ENCODE data around the gene FARP2.
"Not testable (repeated sequence)": the region's sequence is repeated elsewhere in the genome, so short reads cannot be mapped to it uniquely, and the experiment has no call there.

FARP2 gene

GRCh38 chr2:241355983-241356870 is at the start of gene FARP2:
FARP2 (plus strand) TSS chr2:241356285; CDS start chr2:241373108, 16,823 bp downstream.
- DNase-seq: peak; percentile 69 to 100 (median 99)

GRCh38 chr2:241307055-241307454 is 49.0 kb upstream of the FARP2 start:
- no peak for DNase-seq

- DNase-seq: no peak
Measured at GRCh38 chr2:241308267-241308666, 47.8 kb upstream of the FARP2 start.

DNA sequence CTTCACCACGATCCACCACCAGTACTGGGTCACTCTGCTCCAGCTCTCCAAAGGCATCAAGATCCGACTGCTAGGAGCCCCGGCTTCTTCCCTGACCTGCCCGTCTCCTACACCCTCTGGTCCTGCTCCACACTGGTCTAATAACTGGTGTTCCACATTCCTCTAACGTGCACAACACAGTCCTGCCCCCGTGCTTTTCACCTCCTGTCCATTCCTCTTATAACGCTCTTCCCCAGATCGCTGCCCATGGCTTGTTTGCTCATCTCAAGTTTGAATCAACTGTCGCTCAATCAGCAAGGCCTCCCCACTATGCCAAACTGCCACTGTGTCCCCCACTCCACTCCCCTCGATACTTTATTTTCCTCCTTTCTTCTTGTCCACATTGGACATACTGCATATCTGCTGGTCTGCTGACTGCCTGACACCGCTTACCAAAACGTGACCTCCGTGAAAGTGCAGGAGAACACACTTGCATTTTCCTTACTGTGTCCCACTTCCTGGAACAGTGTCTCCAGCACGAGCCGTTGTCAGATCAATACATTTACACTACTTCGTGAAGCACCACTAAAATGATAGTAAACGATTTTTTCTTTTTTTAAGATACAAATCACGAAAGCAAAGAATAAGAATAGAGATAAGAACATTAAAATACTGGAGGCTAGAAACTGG is 47.1 kb upstream of the FARP2 start:
- DNase-seq: no peak

GRCh38 chr2:241309684-241310117 is 46.4 kb upstream of the FARP2 start:
- no peak for DNase-seq

DNA sequence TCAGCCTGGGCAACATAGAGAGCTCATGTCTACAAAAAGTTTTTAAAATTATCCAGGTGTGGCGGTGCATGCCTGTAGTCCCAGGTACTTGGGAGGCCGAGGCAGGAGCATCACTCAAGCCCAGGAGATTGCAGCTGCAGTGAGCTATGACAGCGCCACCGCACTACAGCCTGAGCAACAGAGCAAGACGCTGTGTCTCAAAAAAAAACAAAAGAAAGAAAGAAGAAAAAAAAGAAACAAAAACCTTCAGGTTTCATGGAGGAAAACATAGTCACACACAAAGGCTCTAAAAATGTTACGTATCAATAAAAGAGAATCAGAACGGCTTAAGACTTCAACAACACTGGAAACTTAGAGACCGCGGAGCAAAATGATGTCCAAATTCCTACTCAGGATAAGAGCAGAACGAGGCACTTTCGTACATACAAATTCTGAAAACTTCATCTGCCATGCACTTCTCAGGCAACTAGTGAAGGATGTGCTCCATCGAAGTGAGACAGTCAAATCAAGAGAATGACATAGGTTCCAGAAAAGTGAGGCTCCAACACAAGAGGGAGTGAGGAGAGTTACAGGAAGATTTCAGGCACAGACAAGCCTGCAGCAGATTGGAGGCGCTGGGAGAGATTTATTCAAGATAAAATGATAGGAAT is 45.0 kb upstream of the FARP2 start:
- no peak for DNase-seq

GRCh38 chr2:241312082-241312481 is 44.0 kb upstream of the FARP2 start:
- no peak for DNase-seq

DNA sequence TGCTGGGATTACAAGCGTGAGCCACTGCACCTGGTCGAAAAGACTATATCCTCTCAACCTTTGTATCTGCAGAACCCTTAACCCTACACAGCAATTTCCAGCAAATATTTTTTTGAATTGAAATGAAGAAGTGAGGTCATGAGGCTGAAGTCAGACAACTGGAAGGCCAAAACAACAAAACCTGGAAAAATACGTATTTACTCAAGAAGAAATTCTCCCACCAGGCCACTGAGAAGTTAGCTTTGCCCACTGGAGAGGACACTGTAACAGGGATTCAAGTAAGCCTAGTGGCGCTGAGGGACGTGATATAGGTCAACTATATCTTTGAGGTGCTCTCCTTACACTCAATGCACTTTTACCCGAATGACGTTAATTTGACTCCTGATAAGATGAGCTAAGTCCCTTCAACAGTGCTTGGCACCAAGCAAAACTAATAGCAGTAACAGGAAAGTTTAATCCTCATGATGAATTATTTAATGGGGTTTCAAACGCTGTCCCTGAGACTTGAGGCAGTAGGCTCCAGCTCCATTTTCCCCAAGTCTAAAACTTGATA is 42.5 kb upstream of the FARP2 start:
- no peak for DNase-seq

GRCh38 chr2:241314226-241315092 is 41.6 kb upstream of the FARP2 start:
- DNase-seq: peak in 1 of 56 donors; percentile 56

DNA sequence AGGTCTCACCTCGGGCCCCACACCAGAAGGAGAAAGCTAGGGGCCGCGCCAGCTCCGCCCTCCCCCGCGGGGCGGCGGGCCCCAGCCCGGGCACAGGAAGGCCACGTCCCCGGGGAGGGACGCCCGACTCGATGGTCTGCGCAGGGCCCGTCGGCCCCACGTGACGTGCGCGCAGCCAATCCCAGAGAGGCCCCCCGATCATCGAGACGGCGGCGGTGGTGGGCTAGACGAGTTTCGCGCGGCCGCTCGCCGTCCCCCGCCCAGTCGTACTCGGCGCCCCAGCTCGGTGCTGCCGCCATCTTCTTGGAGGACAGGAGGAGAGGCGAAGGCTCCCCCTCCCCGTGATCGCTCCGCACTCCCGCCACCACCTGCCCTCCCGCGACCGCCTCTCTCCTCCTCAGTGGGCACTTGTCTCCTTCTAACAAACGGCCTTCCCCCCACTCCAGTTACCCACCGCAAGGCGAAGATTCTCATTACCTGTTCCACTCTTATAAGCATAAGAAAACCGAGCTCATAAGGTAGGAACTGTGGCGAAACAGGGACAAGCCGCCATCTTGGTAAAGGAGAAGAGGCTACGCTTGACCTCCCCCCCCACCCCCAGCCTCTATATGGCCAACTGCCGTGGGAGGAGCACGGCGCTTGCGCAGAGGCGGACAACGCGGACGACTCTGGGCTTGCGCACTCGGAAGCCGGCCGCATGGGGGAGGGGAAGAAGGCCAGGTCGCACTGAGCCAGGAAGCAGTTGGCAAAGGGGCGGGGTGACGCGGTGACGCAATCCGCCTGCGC is 40.8 kb upstream of the FARP2 start, which contains the start of gene HDLBP:
TSS of gene HDLBP (minus strand) at position 580 of the 786 bp plus-strand sequence. CDS start 48,803 bp downstream, outside the sequence.
- peak; percentile 69 to 99 (median 97) for DNase-seq

DNA sequence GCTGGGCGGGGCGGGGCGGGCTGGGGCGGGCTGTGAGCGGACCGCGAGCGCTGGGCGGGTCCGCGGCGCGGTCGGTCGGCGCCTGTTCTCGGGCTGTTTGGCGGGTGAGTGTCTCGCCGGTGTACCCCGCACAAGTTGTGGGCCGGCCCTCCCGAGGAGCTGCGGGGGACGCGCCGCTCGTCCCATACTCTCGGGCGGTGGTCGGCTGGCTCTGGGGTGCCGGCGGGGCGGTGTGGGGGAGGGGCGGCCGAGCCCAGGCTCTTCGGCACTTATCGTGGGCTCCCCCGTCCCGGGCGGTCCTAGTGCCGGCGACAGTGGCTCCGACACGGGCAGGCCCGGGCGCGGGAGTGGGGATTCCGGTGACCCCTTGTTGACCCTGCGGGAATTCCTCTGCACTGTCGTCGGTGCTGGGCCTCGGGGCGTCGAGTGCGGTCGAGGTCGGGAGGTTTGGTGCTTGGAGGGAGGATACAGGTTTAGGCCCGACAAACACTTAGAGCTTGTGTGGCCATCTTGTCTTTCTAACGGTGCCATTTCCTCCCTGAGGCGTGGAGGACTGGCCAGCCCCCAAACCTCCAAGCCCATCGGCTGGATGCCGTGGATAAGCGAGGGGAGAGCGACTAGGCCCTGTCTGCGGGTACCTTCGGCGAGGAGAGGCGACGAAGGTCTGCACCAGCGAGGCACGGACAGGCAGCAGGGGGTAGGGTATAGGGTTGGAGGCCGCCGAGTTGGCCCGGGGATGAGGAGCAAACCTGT is 40.0 kb upstream of the FARP2 start, which contains the start of gene SEPTIN2:
TSS of gene SEPTIN2 (plus strand) at position 47 of the 753 bp plus-strand sequence. CDS start 8,308 bp downstream, outside the sequence.
- peak in 42 of 56 donors; percentile 43 to 95 (median 84) for DNase-seq

GRCh38 chr2:241316825-241317224 is 39.3 kb upstream of the FARP2 start:
- DNase-seq: no peak

DNA sequence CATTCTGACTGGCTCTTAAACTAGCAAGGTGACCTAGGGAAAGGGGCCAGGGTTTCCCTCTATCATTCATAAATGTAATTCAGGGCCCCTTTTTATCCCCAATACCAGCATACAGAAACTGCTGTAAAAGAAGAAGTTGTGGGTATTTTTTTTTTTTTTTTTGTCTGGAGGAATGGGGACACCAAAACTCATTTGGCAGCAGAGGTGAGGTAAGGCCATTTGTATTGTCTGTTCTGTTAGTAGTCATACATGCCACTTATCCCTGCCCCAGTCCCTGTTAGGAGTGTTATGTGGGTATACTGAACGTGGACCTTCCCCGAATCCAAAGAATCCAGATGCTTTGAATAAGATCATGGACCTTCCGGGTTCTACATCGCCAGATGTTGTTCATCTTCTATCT is 38.7 kb upstream of the FARP2 start:
- DNase-seq: no peak

- not testable (repeated sequence) for DNase-seq
Measured at GRCh38 chr2:241318830-241319229, 37.3 kb upstream of the FARP2 start.

DNA sequence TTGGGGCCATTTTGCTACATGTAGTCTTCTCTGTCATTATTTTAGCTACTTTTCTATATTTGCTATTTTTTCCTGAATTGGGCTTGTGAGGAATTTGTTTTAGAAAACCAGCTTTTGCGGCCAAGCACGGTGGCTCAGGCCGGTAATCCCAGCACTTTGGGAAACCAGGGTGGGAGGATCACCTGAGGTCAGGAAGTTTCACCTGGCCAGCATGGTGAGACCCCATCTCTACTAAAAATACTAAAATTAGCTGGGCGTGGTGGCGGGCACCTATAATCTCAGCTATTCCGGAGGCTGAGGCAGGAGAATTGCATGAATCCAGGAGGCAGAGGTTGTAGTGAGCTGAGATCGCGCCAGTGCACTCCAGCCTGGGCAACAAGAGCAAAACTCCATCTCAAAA is 35.7 kb upstream of the FARP2 start:
- DNase-seq: no peak

DNA sequence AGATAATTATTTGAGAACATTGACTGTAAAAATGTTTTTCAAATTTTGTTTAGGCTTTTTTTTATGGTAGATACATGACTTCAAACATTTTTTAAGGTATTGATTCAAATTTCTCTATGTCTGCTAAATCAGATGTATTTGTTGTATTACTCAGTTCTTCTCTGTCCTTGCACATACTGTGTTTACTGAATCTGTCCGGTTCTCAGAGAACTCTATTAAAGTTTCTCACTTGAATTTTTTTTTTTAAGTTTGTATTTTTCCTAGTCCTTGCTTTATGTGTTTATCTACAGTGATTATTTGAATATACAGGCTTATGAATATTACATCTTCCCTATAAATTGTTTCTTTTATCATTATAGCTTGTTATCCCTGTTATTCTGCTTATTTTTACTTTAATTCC is 35.1 kb upstream of the FARP2 start:
- no peak for DNase-seq

DNA sequence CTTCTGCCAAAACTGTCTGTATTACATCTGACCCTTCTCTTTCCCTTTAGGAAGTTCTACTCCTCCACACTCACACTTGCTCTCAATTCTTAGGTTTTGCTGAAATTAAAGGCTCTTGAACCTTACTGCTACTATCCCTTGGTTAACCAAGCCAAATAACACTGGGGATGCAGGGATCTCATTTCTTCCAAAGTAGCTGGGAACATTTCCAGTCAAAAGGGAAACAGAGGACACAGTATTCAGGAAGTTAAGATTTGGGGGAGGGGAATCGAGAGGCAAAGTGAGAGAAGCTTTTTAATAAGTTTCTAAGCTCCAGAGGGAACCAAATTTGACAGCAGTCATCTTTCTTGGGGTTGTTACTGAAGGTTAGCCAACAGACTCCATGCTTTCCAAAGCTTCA is 34.2 kb upstream of the FARP2 start:
- DNase-seq: no peak

DNA sequence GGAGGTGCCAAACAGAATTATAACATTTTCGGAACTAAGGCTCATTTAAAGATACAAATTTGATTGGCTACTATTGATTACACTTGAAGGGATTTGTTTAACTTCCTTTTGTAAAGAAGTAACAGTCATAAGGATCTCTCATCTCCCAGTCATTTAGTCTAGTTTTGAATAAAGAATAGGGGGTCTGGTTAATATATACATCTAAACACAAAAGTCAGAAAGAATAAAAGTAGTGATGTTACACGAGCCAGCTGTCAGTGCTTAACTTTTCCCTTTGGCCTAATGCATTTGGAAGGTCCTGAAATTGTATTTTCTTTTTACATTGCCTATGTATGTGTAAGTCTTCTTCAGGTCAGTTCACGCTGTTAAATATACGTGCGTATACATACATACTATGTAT is 32.3 kb upstream of the FARP2 start:
- DNase-seq: no peak

DNA sequence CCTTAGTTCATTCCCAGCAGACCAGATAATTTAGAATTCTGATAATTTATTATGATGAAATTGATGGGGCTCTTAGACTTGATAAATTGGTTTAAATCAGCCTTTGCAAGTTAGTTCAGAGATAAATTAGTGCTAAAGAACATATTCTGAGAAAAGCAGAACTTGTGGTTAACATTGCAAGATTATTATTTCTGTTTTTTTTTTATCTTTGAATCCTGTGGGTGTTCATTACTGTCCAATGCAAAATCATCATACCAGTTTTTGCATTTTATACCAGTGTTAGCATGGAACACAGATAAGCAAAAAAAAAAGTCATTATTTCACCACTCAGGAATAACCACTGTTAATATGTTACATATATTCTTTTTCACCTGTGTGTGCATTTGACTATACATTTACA is 31.3 kb upstream of the FARP2 start:
- no peak for DNase-seq
